Measurements from ENCODE around the gene KIAA1958.

The KIAA1958 gene

DNA sequence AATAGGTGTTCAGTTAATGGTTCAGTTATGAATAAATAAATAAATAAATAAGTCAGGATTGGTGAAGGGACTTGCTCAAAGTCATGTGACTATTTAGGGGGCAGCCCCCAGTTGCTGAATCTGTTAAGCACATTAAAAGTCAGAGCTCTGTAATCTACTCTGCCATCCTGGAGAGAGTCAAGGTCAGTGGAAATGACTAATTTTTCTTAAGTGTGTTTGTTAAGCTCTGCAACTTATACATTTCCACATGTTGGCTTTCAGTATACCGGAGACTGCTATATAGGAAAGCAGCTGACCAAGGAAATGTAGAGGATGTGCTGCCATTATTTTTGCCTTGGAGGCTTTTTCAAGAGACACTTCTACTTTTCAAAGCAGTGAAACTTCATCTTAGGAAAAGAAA, 57.9 kb downstream of the KIAA1958 start:
- H3K27ac ChIP-seq (ENCODE audit: low read depth, low read length): no peak overlapping the region
- no peak overlapping the region for H3K4me3 ChIP-seq (ENCODE audit: low read depth, low read length)
- H3K36me3 ChIP-seq (ENCODE audit: insufficient read depth, low read length): no peaks in the 10 kb centered on the region
- H3K4me1 ChIP-seq (ENCODE audit: control insufficient read depth, insufficient read depth, low read length, unreplicated experiment): no peaks in the 10 kb centered on the region
- H3K27me3 ChIP-seq (ENCODE audit: insufficient read depth, low read length): no peaks in the 10 kb centered on the region
- no peaks in the 10 kb centered on the region for H3K79me2 ChIP-seq (ENCODE audit: control insufficient read depth, insufficient read depth, low read length, unreplicated experiment)
- no peak overlapping the region for H2AFZ ChIP-seq (ENCODE audit: low read length, unreplicated experiment)

DNA sequence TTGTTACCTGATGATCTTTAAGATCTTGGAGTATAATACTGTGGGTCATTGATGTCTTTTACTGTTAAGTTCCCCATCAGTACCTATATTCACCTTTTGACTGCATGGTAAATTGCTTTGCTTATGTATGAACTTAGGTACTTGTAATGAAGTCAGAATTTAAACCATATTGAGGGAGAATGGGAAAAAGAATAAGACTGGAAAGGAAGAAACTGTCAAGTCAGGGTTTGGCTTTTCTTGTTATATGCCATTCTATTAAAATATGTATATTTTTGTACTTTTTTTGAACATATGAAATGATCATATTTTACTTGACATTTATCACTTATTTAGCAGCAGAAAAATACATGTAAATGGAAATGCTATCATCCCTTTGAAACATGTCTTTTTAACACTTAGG, 58.6 kb downstream of the KIAA1958 start:
- no peak overlapping the region for H2AFZ ChIP-seq (ENCODE audit: low read length, unreplicated experiment)
- no peaks in the 10 kb centered on the region for H3K4me1 ChIP-seq (ENCODE audit: control insufficient read depth, insufficient read depth, low read length, unreplicated experiment)
- H3K79me2 ChIP-seq (ENCODE audit: control insufficient read depth, insufficient read depth, low read length, unreplicated experiment): no peaks in the 10 kb centered on the region
- H3K27me3 ChIP-seq (ENCODE audit: insufficient read depth, low read length): no peaks in the 10 kb centered on the region
- no peak overlapping the region for H3K4me3 ChIP-seq (ENCODE audit: low read depth, low read length)
- no peak overlapping the region for H3K27ac ChIP-seq (ENCODE audit: low read depth, low read length)
- H3K36me3 ChIP-seq (ENCODE audit: insufficient read depth, low read length): no peaks in the 10 kb centered on the region

DNA sequence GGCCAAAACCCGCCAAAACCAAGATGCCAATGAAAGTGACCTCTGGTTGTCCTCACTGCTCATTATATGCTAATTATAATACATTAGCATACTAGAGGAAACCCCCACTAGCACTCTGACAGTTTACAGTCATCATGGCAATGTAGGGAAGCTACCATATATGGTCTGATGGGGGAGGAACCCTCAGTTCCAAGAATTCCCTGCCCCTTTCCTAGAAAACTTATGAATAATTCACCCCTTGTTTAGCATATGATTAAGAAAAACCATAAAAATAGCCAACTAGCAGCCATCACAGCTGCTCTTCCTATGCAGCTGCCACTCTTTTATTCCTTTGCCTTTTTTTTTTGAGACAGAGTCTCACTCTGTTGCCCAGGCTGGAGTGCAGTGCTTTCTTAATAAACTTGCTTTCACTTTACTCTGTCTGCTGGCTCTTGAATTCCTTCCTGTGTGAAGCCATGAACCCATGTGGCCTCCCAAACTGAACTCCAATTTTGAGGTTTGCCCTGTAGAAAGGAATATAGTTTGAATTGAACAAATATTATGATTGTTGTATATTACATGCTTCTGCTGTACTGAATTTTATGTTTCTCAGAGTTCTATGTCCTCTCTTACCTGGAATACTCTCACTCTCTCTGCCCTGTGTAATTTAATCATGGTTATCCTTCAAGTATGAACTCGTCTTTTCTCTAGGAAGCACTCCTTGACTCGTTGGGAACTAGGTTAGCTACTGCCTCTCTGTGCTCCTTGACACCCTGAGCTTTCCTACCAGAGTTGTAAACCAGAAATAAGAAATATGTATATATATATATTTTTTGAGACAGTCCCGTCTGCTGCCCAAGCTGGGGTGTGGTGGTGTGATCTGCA, 59.8 kb downstream of the KIAA1958 start:
- Histone ChIP-seq H3K79me2 (ENCODE audit: control insufficient read depth, insufficient read depth, low read length, unreplicated experiment) (no peaks in the 10 kb centered on the region), H2AFZ (ENCODE audit: low read length, unreplicated experiment) (no peak overlapping the region), H3K27me3 (ENCODE audit: insufficient read depth, low read length) (no peaks in the 10 kb centered on the region), H3K4me1 (ENCODE audit: control insufficient read depth, insufficient read depth, low read length, unreplicated experiment) (no peaks in the 10 kb centered on the region), H3K4me3 (ENCODE audit: low read depth, low read length) (no peak overlapping the region), H3K36me3 (ENCODE audit: insufficient read depth, low read length) (no peaks in the 10 kb centered on the region), H3K27ac (ENCODE audit: low read depth, low read length) (no peak overlapping the region)

DNA sequence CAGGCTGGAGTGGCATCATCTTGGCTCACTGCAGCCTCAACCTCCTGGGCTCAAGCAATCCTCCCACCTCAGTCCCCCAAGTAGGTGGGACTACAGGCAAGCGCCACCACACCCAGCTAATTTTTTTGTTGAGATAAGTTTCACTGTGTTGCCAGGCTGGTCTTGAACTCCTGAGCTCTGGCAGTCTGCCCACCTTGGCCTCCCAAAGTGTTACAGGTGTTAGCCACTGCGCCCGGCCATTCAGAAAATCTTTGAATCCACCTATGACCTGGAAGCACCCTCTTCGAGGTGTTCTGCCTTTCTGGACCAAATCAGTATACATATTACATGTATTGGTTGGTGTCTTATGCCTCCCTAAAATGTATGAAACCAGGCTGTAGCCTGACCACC, 61.4 kb downstream of the KIAA1958 start:
- H3K27ac ChIP-seq (ENCODE audit: low read depth, low read length): no peak overlapping the region
- no peaks in the 10 kb centered on the region for H3K27me3 ChIP-seq (ENCODE audit: insufficient read depth, low read length)
- no peaks in the 10 kb centered on the region for H3K36me3 ChIP-seq (ENCODE audit: insufficient read depth, low read length)
- H3K4me1 ChIP-seq (ENCODE audit: control insufficient read depth, insufficient read depth, low read length, unreplicated experiment): no peaks in the 10 kb centered on the region
- no peak overlapping the region for H2AFZ ChIP-seq (ENCODE audit: low read length, unreplicated experiment)
- no peaks in the 10 kb centered on the region for H3K79me2 ChIP-seq (ENCODE audit: control insufficient read depth, insufficient read depth, low read length, unreplicated experiment)
- no peak overlapping the region for H3K4me3 ChIP-seq (ENCODE audit: low read depth, low read length)

DNA sequence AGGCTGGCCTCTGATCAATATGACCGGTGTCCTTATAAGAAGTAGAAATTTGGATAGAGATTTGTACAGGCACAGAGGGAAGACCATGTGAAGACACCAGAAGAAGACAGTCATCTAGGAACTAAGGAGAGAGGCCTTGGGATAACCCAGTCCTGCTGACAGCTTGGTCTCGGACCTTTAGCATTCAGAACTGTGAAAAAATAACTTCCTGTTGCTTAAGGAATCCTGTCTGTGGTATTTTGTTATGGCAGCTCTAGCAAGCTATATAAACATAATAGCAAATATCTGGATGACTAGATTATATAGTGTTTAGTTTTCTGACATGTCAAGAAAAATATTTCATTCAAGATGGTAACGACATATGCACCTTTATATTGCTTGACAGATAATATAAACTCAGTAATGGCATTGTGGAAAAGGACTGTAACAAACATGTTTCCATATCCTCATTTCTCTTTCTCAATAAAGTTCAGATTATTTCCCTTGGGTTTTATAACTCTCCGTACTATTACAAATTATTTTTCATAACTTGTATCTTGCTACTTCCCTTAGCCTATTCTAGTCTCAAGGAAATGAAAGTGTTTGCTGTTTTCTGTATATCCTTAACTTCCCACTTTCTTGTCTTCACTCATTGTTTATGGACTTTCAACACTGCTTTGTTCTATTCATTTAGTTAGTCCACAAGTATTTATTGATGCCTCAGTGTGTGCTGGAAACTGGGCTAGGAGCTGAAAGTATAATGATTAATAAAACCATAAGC, 62.4 kb downstream of the KIAA1958 start:
- no peak overlapping the region for H2AFZ ChIP-seq (ENCODE audit: low read length, unreplicated experiment)
- no peak overlapping the region for H3K4me3 ChIP-seq (ENCODE audit: low read depth, low read length)
- no peaks in the 10 kb centered on the region for H3K27me3 ChIP-seq (ENCODE audit: insufficient read depth, low read length)
- no peaks in the 10 kb centered on the region for H3K36me3 ChIP-seq (ENCODE audit: insufficient read depth, low read length)
- H3K79me2 ChIP-seq (ENCODE audit: control insufficient read depth, insufficient read depth, low read length, unreplicated experiment): no peaks in the 10 kb centered on the region
- H3K27ac ChIP-seq (ENCODE audit: low read depth, low read length): no peak overlapping the region
- H3K4me1 ChIP-seq (ENCODE audit: control insufficient read depth, insufficient read depth, low read length, unreplicated experiment): no peaks in the 10 kb centered on the region

DNA sequence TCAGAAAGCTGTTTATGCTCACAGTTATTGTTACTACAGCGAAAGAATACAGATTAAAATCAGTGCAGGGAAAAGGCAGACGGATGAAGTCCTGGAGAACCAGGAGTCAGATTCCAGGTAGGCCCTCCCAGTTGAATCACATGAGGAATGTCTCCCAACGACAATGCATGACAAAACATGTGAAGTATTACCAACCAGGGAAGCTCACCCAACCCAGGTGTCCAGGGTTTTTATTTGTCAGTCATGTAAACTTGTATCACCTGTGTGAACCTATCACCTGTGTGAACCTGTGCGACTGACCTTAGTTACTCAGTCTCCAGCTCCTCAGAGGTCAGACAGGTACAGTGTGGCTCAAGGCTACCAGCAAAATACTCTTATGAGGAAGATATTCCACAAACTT, 63.9 kb downstream of the KIAA1958 start:
- H3K4me3 ChIP-seq (ENCODE audit: low read depth, low read length): no peak overlapping the region
- H3K27me3 ChIP-seq (ENCODE audit: insufficient read depth, low read length): no peaks in the 10 kb centered on the region
- H3K36me3 ChIP-seq (ENCODE audit: insufficient read depth, low read length): no peaks in the 10 kb centered on the region
- H3K4me1 ChIP-seq (ENCODE audit: control insufficient read depth, insufficient read depth, low read length, unreplicated experiment): no peaks in the 10 kb centered on the region
- H2AFZ ChIP-seq (ENCODE audit: low read length, unreplicated experiment): no peak overlapping the region
- H3K79me2 ChIP-seq (ENCODE audit: control insufficient read depth, insufficient read depth, low read length, unreplicated experiment): no peaks in the 10 kb centered on the region
- H3K27ac ChIP-seq (ENCODE audit: low read depth, low read length): no peak overlapping the region

DNA sequence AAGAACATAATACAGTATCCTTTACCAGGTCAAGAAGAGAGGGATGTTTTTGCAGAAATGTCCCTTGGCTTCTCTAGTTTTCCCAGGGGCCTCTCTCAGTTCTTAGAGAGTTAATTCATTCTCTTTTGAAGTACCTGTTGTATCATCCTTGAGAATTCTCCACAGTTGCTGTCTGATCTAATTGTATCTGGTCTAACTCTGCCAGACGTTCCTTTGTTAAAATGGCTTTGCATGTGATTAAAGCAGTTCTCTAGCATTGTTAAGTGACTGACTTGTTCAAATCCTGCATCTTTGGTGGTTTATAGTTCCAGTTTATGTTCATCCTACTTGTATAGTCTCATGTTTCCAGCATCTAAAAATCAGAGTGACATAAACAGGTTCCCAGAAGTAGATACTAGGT, 65.0 kb downstream of the KIAA1958 start:
- Histone ChIP-seq H3K36me3 (ENCODE audit: insufficient read depth, low read length) (no peaks in the 10 kb centered on the region), H3K79me2 (ENCODE audit: control insufficient read depth, insufficient read depth, low read length, unreplicated experiment) (no peaks in the 10 kb centered on the region), H3K4me1 (ENCODE audit: control insufficient read depth, insufficient read depth, low read length, unreplicated experiment) (no peaks in the 10 kb centered on the region)

DNA sequence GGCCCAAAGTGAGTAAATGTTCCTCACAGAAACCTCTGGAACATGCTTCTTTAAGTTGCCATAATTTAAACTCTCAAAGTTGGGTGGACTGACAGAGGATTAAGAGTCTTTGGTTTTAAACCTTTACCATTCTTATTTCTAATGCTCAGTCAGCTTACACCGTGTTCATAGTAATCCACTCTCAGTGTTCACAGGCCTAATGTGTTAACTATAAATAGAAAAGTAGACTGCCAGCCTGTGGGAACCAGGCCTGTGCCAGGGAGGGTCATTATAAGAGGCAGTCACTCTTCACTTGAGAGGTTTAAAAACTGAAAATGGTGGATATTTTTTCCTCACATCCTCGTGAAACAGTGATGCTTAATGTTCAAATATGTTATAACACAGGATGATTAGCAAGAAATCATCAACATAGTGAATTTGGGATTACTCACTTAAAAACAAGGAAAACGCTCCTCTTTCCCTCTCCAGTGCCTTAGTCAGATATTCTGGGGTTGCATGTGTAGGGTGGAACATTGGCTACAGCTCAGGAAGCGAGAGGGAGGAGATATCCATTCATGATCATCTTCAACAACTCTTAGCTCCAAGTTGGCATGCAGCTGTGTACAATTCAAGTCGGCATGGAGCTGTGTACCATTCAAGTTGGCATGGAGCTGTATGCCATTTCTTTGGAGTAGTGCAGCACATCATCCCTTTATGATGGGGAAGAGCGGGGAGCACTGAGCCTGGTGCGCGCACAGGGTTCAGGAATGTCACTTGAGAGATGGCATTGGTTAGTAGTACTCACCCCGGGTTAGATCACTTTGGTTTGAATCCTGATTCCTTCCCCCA, 65.8 kb downstream of the KIAA1958 start:
- Histone ChIP-seq H3K79me2 (ENCODE audit: control insufficient read depth, insufficient read depth, low read length, unreplicated experiment) (no peaks in the 10 kb centered on the region), H3K27ac (ENCODE audit: low read depth, low read length) (no peak overlapping the region), H3K36me3 (ENCODE audit: insufficient read depth, low read length) (no peaks in the 10 kb centered on the region), H3K27me3 (ENCODE audit: insufficient read depth, low read length) (no peaks in the 10 kb centered on the region), H3K4me3 (ENCODE audit: low read depth, low read length) (no peak overlapping the region), H2AFZ (ENCODE audit: low read length, unreplicated experiment) (no peak overlapping the region), H3K4me1 (ENCODE audit: control insufficient read depth, insufficient read depth, low read length, unreplicated experiment) (no peaks in the 10 kb centered on the region)

More for the DNA sequence above, 65.0 kb downstream of the KIAA1958 start:
- Histone ChIP-seq H3K4me3 (ENCODE audit: low read depth, low read length) (no peak overlapping the region), H2AFZ (ENCODE audit: low read length, unreplicated experiment) (no peak overlapping the region), H3K27ac (ENCODE audit: low read depth, low read length) (no peak overlapping the region), H3K27me3 (ENCODE audit: insufficient read depth, low read length) (no peaks in the 10 kb centered on the region)

DNA sequence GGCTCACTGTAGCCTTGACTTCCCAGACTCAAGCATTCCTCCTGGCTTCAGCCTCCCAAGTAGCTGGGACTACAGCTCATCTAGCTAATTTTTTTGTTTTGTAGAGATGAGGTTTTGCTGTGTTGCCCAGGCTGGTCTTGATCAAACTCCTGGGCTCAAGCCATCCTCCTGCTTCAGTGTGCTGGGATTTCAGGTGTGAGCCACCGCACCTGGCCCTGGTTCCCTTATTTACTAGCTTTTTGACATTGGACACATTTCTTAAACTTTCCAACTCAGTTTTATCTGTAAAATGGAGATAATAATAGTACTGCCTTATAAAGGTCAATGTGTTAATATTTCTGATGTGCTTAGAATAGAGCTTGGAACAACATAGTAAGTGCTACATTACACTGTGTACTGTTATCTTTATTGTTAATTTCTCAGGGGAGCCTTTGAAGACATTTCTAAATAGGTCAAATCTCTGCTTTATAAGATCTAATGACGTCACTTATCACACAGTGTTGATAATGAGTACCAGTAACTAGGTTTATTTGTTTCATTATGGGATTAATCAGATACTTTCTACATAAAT, 66.7 kb downstream of the KIAA1958 start:
- H3K4me3 ChIP-seq (ENCODE audit: low read depth, low read length): no peak overlapping the region
- no peaks in the 10 kb centered on the region for H3K27me3 ChIP-seq (ENCODE audit: insufficient read depth, low read length)
- no peak overlapping the region for H3K27ac ChIP-seq (ENCODE audit: low read depth, low read length)
- no peaks in the 10 kb centered on the region for H3K79me2 ChIP-seq (ENCODE audit: control insufficient read depth, insufficient read depth, low read length, unreplicated experiment)
- H2AFZ ChIP-seq (ENCODE audit: low read length, unreplicated experiment): no peak overlapping the region
- H3K36me3 ChIP-seq (ENCODE audit: insufficient read depth, low read length): no peaks in the 10 kb centered on the region
- peaks cover 1% of the 10 kb centered on the region for H3K4me1 ChIP-seq (ENCODE audit: control insufficient read depth, insufficient read depth, low read length, unreplicated experiment)

DNA sequence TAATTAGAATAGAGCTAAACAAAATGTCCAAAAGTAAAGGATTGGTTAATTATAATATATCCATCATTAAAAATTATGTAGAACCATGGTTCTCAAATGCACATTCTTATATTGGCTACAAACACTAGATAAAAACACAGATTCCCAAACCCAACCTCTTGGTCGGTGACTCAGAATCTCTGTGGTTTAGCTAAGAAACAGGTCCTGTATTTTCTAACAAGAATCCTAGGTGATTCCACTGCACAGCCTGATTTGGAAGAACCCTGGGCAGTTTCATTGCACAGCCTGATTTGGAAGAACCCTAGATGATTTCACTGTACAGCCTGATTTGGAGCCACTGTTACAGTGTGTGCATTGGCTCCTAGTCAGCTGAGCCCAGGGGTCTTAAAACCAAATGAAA, 67.9 kb downstream of the KIAA1958 start:
- peaks cover 13% of the 10 kb centered on the region for H3K4me1 ChIP-seq (ENCODE audit: control insufficient read depth, insufficient read depth, low read length, unreplicated experiment)
- H3K36me3 ChIP-seq (ENCODE audit: insufficient read depth, low read length): no peaks in the 10 kb centered on the region

More for the DNA sequence above, 67.9 kb downstream of the KIAA1958 start:
- no peaks in the 10 kb centered on the region for H3K79me2 ChIP-seq (ENCODE audit: control insufficient read depth, insufficient read depth, low read length, unreplicated experiment)
- no peaks in the 10 kb centered on the region for H3K27me3 ChIP-seq (ENCODE audit: insufficient read depth, low read length)
- H3K4me3 ChIP-seq (ENCODE audit: low read depth, low read length): no peak overlapping the region
- H3K27ac ChIP-seq (ENCODE audit: low read depth, low read length): no peak overlapping the region
- H2AFZ ChIP-seq (ENCODE audit: low read length, unreplicated experiment): no peak overlapping the region
